ENCODE data around the gene GTPBP3.

- TF ChIP-seq CTCF (conservative IDR thresholded peaks at IDR 0.05; ENCODE audit: low read length) (no peak), EZH2phosphoT487 (IDR thresholded peaks at IDR 0.05; ENCODE audit: borderline replicate concordance, low read depth, low read length) (no peak)
These were observed 4.0 kb downstream of the GTPBP3 start for GRCh38 chr19:17341386-17341785.
